K562 (cell line): ENCODE results near the gene TPPP.

Experiments
- RHOXF2B ChIP-seq: fragments of 250-450 bp; sonication (Bioruptor Pico); conservative IDR thresholded peaks from 2 replicates; pipeline ENCODE4 v1.5.1; 2021
- TAF1 ChIP-seq: IDR thresholded peaks from 2 replicates; pipeline ENCODE4 v1.6.1; 2011; ENCODE audit warnings: mild to moderate bottlenecking, low read length, moderate library complexity; ENCODE audit not compliant: insufficient read depth, control insufficient read depth, severe bottlenecking; ENCODE audit errors: extremely low read depth
- TCF7L2 ChIP-seq: fragments of 150-350 bp; IDR thresholded peaks from 2 replicates; pipeline ENCODE4 v1.6.1; 2016; ENCODE audit warnings: low read depth, mild to moderate bottlenecking, low read length, moderate library complexity
- ZBTB49 ChIP-seq: sonication (generic); formaldehyde crosslinking; IDR thresholded peaks from 2 replicates; pipeline ENCODE4 v1.8.0; 2022; ENCODE audit warnings: missing genetic modification reagents, mild to moderate bottlenecking, borderline replicate concordance
- TF ChIP-seq, protein P1 (sequence below): sonication (generic); formaldehyde crosslinking; IDR thresholded peaks from 2 replicates; pipeline ENCODE4 v1.8.0; 2022; ENCODE audit warnings: mild to moderate bottlenecking, low read depth, missing genetic modification reagents

GRCh38 chr5:675111-675870, 17.9 kb downstream of the TPPP start:
- TF ChIP-seq TAF1 (no peak), TCF7L2 (no peak), RHOXF2B (CRISPR knock-in tag) (no peak), ZBTB49 (no peak)
- TF ChIP-seq, protein P1, sequence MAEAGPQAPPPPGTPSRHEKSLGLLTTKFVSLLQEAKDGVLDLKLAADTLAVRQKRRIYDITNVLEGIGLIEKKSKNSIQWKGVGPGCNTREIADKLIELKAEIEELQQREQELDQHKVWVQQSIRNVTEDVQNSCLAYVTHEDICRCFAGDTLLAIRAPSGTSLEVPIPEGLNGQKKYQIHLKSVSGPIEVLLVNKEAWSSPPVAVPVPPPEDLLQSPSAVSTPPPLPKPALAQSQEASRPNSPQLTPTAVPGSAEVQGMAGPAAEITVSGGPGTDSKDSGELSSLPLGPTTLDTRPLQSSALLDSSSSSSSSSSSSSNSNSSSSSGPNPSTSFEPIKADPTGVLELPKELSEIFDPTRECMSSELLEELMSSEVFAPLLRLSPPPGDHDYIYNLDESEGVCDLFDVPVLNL (CRISPR knock-in tag): no peak
